Glutamatergic neuron (in vitro differentiated cells): Measurements from ENCODE around the gene ANP32B. TPM values are rescaled to one million over a fixed set of nuclear protein-coding genes. Genes with fewer than 3 reads are reported as not detected.

Experiments used
- DNase-seq: peaks from one replicate; pipeline ENCODE4 v3.0.0; 2022
- H3K27ac Mint-ChIP-seq: one replicate; pipeline ENCODE4 v1.8.0; 2020; ENCODE audit warnings: mild to moderate bottlenecking, mixed read lengths, inconsistent platforms; ENCODE audit not compliant: unreplicated experiment
- H3K27me3 Mint-ChIP-seq: one replicate; pipeline ENCODE4 v1.8.0; 2020; ENCODE audit warnings: mild to moderate bottlenecking, moderate library complexity, mixed read lengths, inconsistent platforms; ENCODE audit not compliant: unreplicated experiment
- H3K36me3 Mint-ChIP-seq: one replicate; pipeline ENCODE4 v1.8.0; 2020; ENCODE audit warnings: mild to moderate bottlenecking, mixed read lengths, inconsistent platforms; ENCODE audit not compliant: unreplicated experiment
- H3K4me1 Mint-ChIP-seq: one replicate; pipeline ENCODE4 v1.8.0; 2020; ENCODE audit warnings: mild to moderate bottlenecking, low read depth, mixed read lengths, inconsistent platforms; ENCODE audit not compliant: unreplicated experiment
- H3K4me3 Mint-ChIP-seq: one replicate; pipeline ENCODE4 v1.8.0; 2020; ENCODE audit warnings: mild to moderate bottlenecking, mixed read lengths, inconsistent platforms; ENCODE audit not compliant: unreplicated experiment
- H3K9me3 Mint-ChIP-seq: one replicate; pipeline ENCODE4 v1.8.0; 2020; ENCODE audit warnings: mild to moderate bottlenecking, moderate library complexity, mixed read lengths, inconsistent platforms; ENCODE audit not compliant: unreplicated experiment
- total RNA-seq: library from RNA; stranded (reverse); fragmentation: NEBNext Ultra II Directional; extraction: Animal tissue kit (Norgen Biotek cat#: 25700); gene quantifications from one replicate; pipeline ENCODE4 v1.2.1, GENCODE V29; 2021; ENCODE audit not compliant: unreplicated experiment
- TF ChIP-seq, protein P1 (sequence below): fragments of 200-600 bp; sonication (generic); IDR thresholded peaks from one replicate; pipeline ENCODE4 v1.5.0; 2021; ENCODE audit not compliant: partially characterized antibody, unreplicated experiment

ANP32B gene
- total RNA-seq, 1 donor from 2014 or later: 108 TPM

DNA sequence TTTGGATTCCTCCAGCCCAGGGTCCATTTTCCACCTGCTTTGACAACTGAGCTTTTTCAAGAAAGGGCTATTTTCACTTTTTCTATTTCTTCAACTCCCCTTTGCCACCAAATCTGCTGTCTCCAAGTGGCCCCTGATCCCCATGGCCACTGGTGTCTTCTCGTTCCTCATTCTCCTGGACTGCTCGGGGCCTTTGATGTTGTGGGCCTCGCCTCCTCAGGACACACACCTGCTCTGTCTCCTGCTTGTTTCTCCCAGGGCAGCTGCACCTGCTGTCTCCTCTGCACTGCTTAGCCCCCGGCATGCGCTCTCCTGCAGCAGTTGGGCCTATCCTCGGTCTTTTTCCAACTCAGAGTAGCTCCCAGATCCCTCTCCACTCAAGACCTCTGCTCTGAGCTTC is 57.1 kb downstream of the ANP32B start:
- Mint-ChIP-seq H3K27ac (no peak overlapping the region), H3K4me3 (no peak overlapping the region), H3K9me3 (no peaks in the 10 kb centered on the region), H3K27me3 (peaks cover 4% of the 10 kb centered on the region), H3K36me3 (no peaks in the 10 kb centered on the region), H3K4me1 (no peaks in the 10 kb centered on the region)
- TF ChIP-seq, protein P1, sequence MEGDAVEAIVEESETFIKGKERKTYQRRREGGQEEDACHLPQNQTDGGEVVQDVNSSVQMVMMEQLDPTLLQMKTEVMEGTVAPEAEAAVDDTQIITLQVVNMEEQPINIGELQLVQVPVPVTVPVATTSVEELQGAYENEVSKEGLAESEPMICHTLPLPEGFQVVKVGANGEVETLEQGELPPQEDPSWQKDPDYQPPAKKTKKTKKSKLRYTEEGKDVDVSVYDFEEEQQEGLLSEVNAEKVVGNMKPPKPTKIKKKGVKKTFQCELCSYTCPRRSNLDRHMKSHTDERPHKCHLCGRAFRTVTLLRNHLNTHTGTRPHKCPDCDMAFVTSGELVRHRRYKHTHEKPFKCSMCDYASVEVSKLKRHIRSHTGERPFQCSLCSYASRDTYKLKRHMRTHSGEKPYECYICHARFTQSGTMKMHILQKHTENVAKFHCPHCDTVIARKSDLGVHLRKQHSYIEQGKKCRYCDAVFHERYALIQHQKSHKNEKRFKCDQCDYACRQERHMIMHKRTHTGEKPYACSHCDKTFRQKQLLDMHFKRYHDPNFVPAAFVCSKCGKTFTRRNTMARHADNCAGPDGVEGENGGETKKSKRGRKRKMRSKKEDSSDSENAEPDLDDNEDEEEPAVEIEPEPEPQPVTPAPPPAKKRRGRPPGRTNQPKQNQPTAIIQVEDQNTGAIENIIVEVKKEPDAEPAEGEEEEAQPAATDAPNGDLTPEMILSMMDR: no peak
- no peak for DNase-seq

DNA sequence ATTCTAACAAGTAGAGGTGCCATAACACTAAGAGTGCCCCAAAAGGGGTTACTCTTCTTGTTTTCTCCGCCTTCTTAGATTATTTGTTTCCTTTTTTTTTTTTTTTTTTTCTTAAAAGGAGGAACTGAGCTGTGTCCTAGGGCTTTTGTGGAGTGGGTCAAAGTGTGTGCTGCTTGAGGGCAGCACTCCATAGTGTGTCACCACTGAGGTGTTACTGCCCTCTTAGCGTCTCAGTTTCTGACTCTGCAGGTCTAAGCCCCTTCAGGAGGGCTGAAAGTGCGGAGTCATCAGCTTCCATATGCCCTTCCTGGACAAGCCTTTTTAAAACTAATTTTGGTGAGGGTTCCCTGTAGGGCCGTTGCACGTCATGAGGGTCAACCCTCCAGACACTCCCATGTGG is 60.8 kb downstream of the ANP32B start:
- no peaks in the 10 kb centered on the region for H3K4me1 Mint-ChIP-seq
- H3K4me3 Mint-ChIP-seq: no peak overlapping the region
- H3K27ac Mint-ChIP-seq: no peak overlapping the region
- H3K9me3 Mint-ChIP-seq: no peaks in the 10 kb centered on the region
- H3K27me3 Mint-ChIP-seq: peaks cover 4% of the 10 kb centered on the region
- no peak for DNase-seq
- TF ChIP-seq, protein P1: no peak
- H3K36me3 Mint-ChIP-seq: no peaks in the 10 kb centered on the region

DNA sequence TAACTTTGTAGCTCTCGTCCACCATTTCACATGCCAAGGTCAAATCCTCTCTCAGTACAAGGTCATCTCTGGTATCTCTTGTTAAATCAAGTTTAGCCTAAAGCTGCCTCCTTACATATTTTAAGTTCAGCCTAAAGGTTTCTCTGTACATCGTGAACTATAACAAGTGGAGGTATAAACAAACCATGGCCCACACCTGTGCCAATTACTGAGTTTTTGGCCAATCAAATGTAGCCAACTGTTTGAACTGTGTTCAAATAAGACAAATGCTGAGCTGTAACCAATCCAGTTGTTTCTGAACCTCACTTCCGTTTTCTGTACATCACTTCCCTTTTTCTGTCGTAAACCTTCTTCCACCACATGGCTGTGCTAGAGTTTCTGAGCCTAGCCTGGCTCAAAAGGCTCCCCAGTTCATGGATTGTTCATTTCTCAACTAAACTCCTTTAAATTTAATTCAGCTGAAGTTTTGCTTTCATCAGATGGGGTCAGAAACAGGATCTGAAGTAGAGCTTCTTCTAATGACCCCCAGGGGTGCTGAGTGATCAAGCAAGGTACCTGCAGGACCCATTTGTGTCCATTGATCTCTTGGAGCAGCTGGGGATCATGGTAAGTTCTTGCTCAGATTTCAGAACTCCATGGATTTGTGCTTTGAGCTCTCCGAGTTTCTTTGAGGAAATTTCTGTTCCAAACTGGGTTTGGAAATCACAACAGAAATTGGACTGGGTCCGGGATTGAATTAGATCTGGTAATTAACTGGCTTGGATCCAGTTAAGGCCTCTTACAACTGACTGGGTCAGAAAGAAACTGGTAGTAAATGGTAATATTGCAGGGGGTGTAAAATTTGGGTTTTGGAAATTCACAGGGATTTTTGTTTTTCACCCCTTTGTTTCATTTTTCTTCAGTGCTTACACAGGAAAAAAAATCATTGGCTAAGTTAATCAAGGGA is 62.4 kb downstream of the ANP32B start:
- H3K4me1 Mint-ChIP-seq: no peaks in the 10 kb centered on the region

DNA sequence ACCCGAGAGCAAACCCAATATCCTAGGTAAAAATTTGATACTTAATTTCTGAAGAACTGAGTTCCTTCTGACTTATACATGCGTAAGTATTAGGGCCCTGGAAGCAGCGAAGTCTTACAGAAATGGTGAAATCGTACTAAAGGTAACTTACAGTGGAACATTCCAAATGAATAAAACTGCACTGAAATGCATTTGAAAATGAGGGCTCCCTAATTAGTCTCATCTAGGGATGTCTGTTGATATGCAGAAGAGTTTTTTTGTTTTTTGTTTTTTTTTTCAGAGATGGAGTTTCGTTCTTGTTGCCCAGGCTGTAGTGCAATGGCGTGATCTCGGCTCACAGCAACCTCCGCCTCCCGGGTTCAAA is 63.0 kb downstream of the ANP32B start:
- no peak overlapping the region for H3K4me3 Mint-ChIP-seq
- no peaks in the 10 kb centered on the region for H3K4me1 Mint-ChIP-seq
- no peak overlapping the region for H3K27ac Mint-ChIP-seq
- DNase-seq: no peak
- H3K9me3 Mint-ChIP-seq: no peaks in the 10 kb centered on the region
- H3K27me3 Mint-ChIP-seq: no peaks in the 10 kb centered on the region
- H3K36me3 Mint-ChIP-seq: no peaks in the 10 kb centered on the region
- TF ChIP-seq, protein P1: no peak

More for the DNA sequence above, 62.4 kb downstream of the ANP32B start:
- TF ChIP-seq, protein P1: no peak
- no peak for DNase-seq
- H3K27ac Mint-ChIP-seq: no peak overlapping the region
- no peaks in the 10 kb centered on the region for H3K27me3 Mint-ChIP-seq
- H3K4me3 Mint-ChIP-seq: no peak overlapping the region
- H3K36me3 Mint-ChIP-seq: no peaks in the 10 kb centered on the region
- H3K9me3 Mint-ChIP-seq: no peaks in the 10 kb centered on the region

DNA sequence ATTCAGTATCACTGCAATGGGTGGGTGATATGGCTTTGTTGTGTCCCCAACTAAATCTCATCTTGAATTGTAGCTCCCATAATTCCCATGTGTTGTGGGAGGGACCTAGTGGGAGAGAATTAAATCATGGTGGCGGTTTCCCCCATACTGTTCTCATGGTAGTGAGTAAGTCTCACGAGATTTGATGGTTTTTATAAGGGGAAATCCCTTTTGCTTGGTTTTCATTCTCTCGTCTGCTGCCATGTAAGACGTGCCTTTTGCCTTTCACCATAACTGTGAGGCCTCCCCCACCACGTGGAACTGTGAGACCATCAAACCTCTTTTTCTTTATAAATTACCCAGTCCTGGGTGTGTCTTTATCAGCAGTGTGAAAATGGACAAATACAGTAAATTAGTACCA is 63.9 kb downstream of the ANP32B start:
- Mint-ChIP-seq H3K4me1 (no peaks in the 10 kb centered on the region), H3K4me3 (no peak overlapping the region), H3K27ac (no peak overlapping the region), H3K27me3 (no peaks in the 10 kb centered on the region), H3K9me3 (no peaks in the 10 kb centered on the region), H3K36me3 (no peaks in the 10 kb centered on the region)
- no peak for DNase-seq
- TF ChIP-seq, protein P1: no peak
